ENCODE data around the gene IPPK. TPM values are rescaled to one million over a fixed set of nuclear protein-coding genes. Genes with fewer than 3 reads are reported as not detected.

IPPK gene
- total RNA-seq, 1 donor from 2014 or later = 10.1 TPM

DNA sequence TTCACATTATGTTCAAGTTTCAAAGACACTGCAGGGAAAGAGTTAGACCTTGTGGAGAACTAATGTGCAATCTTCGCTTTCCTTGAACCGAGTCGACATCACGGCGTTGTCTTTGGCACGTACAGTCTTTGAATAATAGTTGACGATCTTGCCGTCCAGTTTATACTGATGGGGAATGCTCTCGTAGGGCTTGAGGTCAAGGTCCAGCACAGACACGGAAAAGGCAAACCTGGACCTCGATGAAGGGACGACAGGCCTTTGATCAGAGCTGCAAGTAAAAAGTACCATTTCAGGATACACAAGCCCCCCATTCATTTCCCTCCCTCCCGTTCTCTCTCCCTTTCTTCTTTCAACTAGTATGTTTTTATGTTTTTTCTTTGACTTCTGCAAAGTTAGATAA lies 54.1 kb downstream of the IPPK start:
- DNase-seq (ENCODE audit: low spot score) = no peak
- peaks cover 39% of the 10 kb centered on the region for H3K36me3 Mint-ChIP-seq (ENCODE audit: low read depth, unreplicated experiment)
- H3K9me3 Mint-ChIP-seq (ENCODE audit: unreplicated experiment) = no peaks in the 10 kb centered on the region
- H3K27me3 Mint-ChIP-seq (ENCODE audit: unreplicated experiment) = no peaks in the 10 kb centered on the region
- peak overlapping the region; percentile 75 for H3K27ac Mint-ChIP-seq (ENCODE audit: unreplicated experiment)
- H3K4me3 Mint-ChIP-seq (ENCODE audit: unreplicated experiment) = peak overlapping the region; percentile 22
- H3K4me1 Mint-ChIP-seq (ENCODE audit: unreplicated experiment) = peaks cover 6% of the 10 kb centered on the region
- TF ChIP-seq, protein P1, sequence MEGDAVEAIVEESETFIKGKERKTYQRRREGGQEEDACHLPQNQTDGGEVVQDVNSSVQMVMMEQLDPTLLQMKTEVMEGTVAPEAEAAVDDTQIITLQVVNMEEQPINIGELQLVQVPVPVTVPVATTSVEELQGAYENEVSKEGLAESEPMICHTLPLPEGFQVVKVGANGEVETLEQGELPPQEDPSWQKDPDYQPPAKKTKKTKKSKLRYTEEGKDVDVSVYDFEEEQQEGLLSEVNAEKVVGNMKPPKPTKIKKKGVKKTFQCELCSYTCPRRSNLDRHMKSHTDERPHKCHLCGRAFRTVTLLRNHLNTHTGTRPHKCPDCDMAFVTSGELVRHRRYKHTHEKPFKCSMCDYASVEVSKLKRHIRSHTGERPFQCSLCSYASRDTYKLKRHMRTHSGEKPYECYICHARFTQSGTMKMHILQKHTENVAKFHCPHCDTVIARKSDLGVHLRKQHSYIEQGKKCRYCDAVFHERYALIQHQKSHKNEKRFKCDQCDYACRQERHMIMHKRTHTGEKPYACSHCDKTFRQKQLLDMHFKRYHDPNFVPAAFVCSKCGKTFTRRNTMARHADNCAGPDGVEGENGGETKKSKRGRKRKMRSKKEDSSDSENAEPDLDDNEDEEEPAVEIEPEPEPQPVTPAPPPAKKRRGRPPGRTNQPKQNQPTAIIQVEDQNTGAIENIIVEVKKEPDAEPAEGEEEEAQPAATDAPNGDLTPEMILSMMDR (IDR thresholded peaks at IDR 0.05; ENCODE audit: unreplicated experiment) = no peak

DNA sequence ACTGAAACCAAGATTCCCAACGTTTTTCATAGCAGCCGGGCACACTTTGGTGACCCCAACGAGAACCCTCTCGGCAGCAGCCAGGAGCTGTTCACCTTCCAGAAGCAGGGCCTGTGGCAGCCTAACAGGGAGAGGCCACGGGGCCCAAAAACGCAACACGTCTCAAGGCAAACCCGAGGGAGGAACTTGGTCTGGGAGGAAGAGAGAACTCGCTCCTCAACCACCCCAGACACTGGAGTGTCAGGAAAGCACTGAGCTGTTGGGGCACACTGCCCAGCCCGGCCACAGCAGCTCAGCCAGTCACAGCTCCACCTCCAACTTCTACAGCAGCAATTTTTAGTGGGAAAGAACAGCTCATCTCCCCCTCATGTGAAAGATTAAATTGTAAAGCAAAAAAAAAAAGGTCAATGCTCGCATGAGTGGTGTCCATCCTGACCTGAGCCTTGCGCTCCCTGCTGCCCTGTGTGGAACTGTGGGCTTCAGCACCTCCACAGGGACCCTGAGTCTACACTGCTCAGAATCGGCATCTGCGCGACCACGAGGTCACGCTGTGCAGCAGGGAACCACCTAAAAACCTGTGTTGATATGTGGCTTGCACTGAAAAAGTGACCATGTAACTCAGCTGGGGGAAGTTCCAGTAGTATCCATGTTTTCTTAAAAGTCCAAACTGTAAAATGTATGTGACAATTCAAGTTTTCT lies 55.0 kb downstream of the IPPK start:
- Mint-ChIP-seq H3K36me3 (ENCODE audit: low read depth, unreplicated experiment) (peaks cover 32% of the 10 kb centered on the region), H3K9me3 (ENCODE audit: unreplicated experiment) (no peaks in the 10 kb centered on the region), H3K4me3 (ENCODE audit: unreplicated experiment) (no peak overlapping the region), H3K27me3 (ENCODE audit: unreplicated experiment) (no peaks in the 10 kb centered on the region), H3K27ac (ENCODE audit: unreplicated experiment) (peak overlapping the region; percentile 75), H3K4me1 (ENCODE audit: unreplicated experiment) (peaks cover 6% of the 10 kb centered on the region)
- no peak for DNase-seq (ENCODE audit: low spot score)
- TF ChIP-seq, protein P1 (IDR thresholded peaks at IDR 0.05; ENCODE audit: unreplicated experiment) = no peak

DNA sequence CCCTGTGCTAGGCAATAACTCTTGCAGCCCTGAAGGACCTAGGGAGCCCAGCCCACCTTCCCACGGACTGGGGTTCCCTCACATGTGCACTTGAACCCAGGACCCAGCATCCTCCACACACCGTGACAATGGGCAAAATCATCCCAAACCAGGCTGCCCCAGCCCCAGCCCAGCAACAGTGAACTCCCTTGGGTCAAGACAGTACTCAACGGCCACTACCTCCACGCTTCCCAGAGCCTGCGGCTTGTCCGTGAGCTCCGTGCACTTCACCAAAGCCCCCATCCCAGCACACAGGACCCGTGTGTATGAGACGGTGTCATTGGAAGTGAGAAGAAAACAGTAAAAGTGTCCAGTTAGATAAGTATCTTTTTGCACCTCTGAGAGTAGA lies 55.8 kb downstream of the IPPK start:
- H3K27me3 Mint-ChIP-seq (ENCODE audit: unreplicated experiment) = no peaks in the 10 kb centered on the region
- no peak overlapping the region for H3K27ac Mint-ChIP-seq (ENCODE audit: unreplicated experiment)
- no peak for DNase-seq (ENCODE audit: low spot score)
- no peaks in the 10 kb centered on the region for H3K9me3 Mint-ChIP-seq (ENCODE audit: unreplicated experiment)
- TF ChIP-seq, protein P1 (IDR thresholded peaks at IDR 0.05; ENCODE audit: unreplicated experiment) = no peak
- no peak overlapping the region for H3K4me3 Mint-ChIP-seq (ENCODE audit: unreplicated experiment)
- peaks cover 6% of the 10 kb centered on the region for H3K4me1 Mint-ChIP-seq (ENCODE audit: unreplicated experiment)
- H3K36me3 Mint-ChIP-seq (ENCODE audit: low read depth, unreplicated experiment) = peaks cover 32% of the 10 kb centered on the region

DNA sequence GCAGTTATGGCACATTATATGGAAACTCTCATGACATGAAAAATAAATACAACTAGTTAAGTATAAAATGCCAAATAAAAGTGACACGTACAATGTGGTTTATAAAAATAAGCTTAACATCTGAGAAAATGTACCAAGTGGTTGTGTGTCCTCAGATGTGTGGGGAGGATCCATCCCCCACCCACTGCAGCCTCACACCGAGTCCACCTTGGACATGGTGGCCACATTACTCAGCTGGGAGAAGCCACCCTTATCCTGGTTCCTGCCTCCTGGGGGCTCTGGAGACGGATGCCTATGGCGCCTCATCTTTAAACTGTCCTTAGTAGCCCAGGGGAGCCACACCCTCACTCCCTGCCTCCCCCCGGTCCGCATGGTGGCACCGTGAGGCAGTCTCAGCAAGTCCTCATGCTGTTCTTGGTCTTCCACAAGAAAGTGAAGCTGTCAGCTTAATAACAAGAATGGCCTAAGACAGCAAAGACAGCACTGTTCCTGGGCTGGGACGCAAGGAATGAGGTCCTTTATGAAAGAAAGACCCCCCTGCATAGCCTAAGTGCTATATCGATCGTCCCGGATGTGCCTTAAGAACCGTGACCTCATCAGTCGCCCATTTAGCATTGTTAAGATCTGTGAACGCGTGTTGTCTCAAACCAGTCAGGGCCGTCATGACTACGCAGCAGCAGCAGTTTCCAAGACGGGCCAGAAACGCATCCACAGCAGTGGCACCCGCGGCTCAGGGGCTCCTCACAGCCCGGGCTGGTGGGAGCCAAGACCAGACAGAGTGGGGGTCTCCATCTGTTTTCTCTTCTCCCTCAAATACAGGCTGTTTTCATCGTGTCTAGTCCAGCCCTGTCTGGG lies 56.4 kb downstream of the IPPK start:
- H3K27ac Mint-ChIP-seq (ENCODE audit: unreplicated experiment) = no peak overlapping the region
- peaks cover 32% of the 10 kb centered on the region for H3K36me3 Mint-ChIP-seq (ENCODE audit: low read depth, unreplicated experiment)
- TF ChIP-seq, protein P1 (IDR thresholded peaks at IDR 0.05; ENCODE audit: unreplicated experiment) = no peak
- H3K4me3 Mint-ChIP-seq (ENCODE audit: unreplicated experiment) = no peak overlapping the region
- no peaks in the 10 kb centered on the region for H3K27me3 Mint-ChIP-seq (ENCODE audit: unreplicated experiment)
- H3K4me1 Mint-ChIP-seq (ENCODE audit: unreplicated experiment) = peaks cover 6% of the 10 kb centered on the region
- DNase-seq (ENCODE audit: low spot score) = no peak
- no peaks in the 10 kb centered on the region for H3K9me3 Mint-ChIP-seq (ENCODE audit: unreplicated experiment)

DNA sequence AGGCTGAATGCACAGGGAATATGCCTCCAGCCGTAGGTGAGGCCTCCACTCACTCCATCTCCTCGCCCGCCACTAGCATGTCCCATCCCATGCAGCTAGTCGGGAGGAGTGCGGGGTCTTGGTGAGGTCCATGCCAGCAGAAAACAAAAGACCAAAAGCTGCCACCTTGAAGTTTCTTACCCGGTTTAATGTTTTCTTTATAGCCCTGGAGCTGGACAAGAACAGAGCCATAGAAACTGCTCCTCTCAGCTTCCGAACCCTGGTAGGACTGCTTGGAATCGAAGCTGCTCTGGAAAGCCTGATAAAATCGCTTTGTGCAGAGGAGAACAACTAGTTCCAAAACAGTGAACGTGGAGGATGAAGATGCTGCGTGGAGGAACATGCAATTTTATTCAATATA lies 57.1 kb downstream of the IPPK start:
- H3K4me3 Mint-ChIP-seq (ENCODE audit: unreplicated experiment) = no peak overlapping the region
- H3K4me1 Mint-ChIP-seq (ENCODE audit: unreplicated experiment) = peaks cover 9% of the 10 kb centered on the region
- no peak overlapping the region for H3K27ac Mint-ChIP-seq (ENCODE audit: unreplicated experiment)
- no peak for DNase-seq (ENCODE audit: low spot score)
- no peaks in the 10 kb centered on the region for H3K27me3 Mint-ChIP-seq (ENCODE audit: unreplicated experiment)
- H3K9me3 Mint-ChIP-seq (ENCODE audit: unreplicated experiment) = no peaks in the 10 kb centered on the region
- TF ChIP-seq, protein P1 (IDR thresholded peaks at IDR 0.05; ENCODE audit: unreplicated experiment) = no peak
- H3K36me3 Mint-ChIP-seq (ENCODE audit: low read depth, unreplicated experiment) = peaks cover 32% of the 10 kb centered on the region

All from endothelial cell (in vitro differentiated cells).